B cell (primary cell): ENCODE measurements around the gene EFCAB10.

ENCODE experiments used
- EZH2 ChIP-seq: IDR thresholded peaks from 2 replicates; pipeline ENCODE4 v1.6.1; 2012; ENCODE audit warnings: borderline replicate concordance, low read depth, mild to moderate bottlenecking, moderate library complexity, low read length; ENCODE audit not compliant: insufficient read depth, poor library complexity, severe bottlenecking
- TF ChIP-seq, protein P1 (sequence below): fragments of 200-600 bp; IDR thresholded peaks from one replicate; pipeline ENCODE4 v1.8.0; 2022; ENCODE audit warnings: antibody characterized with exemption, mild to moderate bottlenecking

DNA sequence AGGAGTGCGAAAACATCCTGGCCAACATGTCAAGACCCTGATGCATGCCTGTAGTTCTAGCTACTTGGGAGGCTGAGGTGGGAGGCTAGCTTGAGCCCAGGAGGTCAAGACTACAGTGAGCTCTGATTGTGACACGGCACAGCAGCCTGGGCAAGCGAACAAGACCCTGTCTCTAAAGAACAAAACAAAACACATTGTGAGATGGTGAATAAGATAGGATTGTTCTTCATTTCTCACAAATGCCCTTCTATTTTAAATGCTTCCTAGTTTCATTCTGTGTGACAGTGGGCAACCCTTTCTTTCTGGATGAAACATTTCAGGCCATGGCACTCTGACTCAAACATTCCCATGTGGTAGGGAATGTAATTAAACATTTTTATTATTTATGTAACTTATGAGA is 13.5 kb downstream of the EFCAB10 start:
- TF ChIP-seq, protein P1, sequence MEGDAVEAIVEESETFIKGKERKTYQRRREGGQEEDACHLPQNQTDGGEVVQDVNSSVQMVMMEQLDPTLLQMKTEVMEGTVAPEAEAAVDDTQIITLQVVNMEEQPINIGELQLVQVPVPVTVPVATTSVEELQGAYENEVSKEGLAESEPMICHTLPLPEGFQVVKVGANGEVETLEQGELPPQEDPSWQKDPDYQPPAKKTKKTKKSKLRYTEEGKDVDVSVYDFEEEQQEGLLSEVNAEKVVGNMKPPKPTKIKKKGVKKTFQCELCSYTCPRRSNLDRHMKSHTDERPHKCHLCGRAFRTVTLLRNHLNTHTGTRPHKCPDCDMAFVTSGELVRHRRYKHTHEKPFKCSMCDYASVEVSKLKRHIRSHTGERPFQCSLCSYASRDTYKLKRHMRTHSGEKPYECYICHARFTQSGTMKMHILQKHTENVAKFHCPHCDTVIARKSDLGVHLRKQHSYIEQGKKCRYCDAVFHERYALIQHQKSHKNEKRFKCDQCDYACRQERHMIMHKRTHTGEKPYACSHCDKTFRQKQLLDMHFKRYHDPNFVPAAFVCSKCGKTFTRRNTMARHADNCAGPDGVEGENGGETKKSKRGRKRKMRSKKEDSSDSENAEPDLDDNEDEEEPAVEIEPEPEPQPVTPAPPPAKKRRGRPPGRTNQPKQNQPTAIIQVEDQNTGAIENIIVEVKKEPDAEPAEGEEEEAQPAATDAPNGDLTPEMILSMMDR, result no peak
- TF ChIP-seq EZH2, result no peak
